ENCODE measurements around the gene AP2M1. TPM values are rescaled to one million over a fixed set of nuclear protein-coding genes. Genes with fewer than 3 reads are reported as not detected.

AP2M1 gene
- total RNA-seq (ENCODE audit: low replicate concordance), result 739 and 849 TPM in 2 replicates

GRCh38 chr3:184174646-184175492, at the start of gene AP2M1:
Gene AP2M1, plus strand, starts transcription at chr3:184174855. Its CDS starts 2,139 bp downstream, at chr3:184176994.

DNA sequence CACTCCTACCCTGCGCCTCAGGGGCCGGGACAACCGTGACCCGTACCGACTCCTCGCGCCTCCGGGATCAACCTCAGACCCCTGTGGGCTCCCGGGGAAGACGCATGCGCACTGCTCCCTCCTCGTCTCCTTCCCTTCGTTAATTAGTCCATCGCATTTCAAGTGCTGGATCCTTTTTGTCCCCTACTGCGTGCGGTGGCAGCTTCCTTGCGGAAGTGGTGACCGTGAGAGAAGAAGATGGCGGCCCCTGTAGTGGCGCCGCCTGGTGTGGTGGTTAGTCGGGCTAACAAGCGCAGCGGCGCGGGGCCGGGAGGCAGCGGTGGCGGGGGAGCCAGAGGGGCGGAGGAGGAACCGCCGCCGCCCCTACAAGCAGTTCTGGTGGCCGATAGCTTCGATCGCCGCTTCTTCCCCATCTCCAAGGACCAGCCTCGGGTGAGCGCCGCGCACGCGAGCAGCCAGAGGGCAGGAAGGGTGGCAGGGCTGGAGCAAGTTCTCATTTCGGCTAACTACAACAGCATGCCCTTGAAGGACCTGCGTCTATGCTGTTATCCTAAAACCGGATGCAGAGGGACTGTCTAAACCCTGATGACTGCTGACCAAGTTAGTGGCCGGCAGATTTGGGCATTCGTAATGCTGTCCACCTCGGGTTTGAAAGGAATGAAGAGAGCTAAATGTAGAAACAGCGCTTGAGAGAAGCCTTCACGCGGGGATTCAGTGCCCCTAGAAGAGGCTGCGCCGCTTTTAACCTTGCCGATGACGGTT, 39.3 kb upstream of the AP2M1 start, which contains the start of gene EIF2B5:
TSS of gene EIF2B5 (plus strand) at position 210 of the 762 bp plus-strand sequence. CDS start at position 238, 28 bp downstream.

DNA sequence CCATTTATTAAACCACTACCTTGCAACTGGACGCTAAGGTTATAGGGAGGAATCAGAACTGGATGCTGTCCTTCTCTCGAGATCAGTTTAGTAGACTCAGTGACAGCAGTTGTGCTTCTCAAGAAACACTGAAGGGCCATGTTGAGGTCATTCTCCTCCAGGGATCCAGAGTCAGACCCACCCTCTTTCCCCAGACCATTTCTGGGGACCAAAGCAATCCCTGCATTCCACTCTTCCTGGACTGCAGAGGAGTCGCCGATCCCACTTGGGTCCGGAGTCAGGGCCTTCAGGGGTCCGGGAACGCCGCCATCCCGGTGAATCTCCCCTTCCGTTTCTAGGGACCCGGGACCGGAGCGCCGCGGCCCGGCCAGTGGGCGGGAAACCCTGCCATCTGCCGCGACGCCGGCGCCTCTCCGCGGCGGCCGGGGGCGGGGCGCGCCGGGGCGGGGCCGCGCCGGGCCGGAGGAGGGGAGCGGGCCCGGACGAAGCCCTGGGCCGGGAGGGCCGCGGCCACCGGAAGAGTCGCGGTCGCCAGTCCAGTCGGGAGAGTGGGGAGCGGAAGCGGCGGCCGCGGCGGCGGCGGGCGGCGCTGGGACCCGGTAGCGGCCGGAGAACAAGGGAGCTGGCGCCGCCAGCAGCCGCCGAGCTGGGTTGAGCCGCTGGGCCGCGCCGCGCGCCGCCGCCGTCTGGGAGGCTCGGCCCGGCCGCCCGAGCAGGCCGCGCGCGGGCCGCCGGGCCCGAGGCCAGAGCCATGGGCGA, 19.6 kb upstream of the AP2M1 start, which contains the start of gene DVL3:
TSS of gene DVL3 (plus strand) at position 493 of the 759 bp plus-strand sequence. CDS start at position 752, 259 bp downstream.

GRCh38 chr3:184186184-184186901, 11.7 kb downstream of the AP2M1 start, which contains the start of gene ABCF3:
Gene ABCF3, plus strand, starts transcription at chr3:184186199. Its CDS starts 9 bp downstream, at chr3:184186208.

DNA sequence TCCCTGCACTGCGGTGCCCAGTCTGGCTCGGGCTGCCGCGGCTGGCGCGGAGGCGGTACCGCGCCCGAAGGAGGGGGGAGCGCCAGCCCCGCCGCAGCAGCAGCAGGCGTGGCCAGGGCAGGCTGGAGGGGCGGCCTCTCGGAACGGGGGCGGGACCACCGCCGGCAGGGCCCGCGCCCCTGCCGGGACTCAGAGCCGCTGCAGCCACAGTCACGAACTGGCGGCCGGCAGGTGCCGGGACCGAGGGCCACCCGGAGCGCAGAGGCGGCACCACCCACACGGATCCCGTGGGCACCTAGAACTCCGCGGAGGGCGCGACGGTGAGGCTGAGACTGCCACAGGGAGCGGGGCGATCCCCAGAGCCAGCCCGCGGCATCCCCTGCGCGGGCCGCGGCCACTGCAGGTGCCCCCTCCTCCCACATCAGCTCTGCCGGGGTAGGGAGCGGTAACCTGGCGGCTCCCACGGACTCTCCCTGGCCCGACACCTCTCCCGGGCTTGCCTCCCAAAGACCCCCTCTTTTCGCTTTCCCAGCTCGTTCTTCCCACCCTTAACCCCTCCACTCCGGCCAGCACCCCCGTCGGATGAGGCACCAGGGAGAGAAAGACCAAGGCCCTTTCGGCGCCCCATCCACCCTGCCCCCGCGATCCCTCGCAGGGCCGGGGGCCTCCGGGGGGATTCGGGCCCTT, 54.9 kb downstream of the AP2M1 start, which contains the start of gene VWA5B2:
TSS of gene VWA5B2 (plus strand) at position 192 of the 687 bp plus-strand sequence. CDS start 944 bp downstream, outside the sequence.

Other genes starting within 250 kb of the AP2M1 start
- gene ABCC5, start 157.0 kb upstream of the AP2M1 start, total RNA-seq (ENCODE audit: low replicate concordance), result 13.0 and 20.1 TPM in 2 replicates
- gene HTR3D, start 143.1 kb upstream of the AP2M1 start, total RNA-seq (ENCODE audit: low replicate concordance), result not detected in 2 replicates
- not detected in 2 replicates for gene HTR3C, start 121.8 kb upstream of the AP2M1 start, total RNA-seq (ENCODE audit: low replicate concordance)
- not detected in 2 replicates for gene HTR3E, start 77.8 kb upstream of the AP2M1 start, total RNA-seq (ENCODE audit: low replicate concordance)
- 31.4 and 35.0 TPM in 2 replicates for gene EIF2B5, start 39.5 kb upstream of the AP2M1 start, total RNA-seq (ENCODE audit: low replicate concordance)
- gene DVL3, start 19.5 kb upstream of the AP2M1 start, total RNA-seq (ENCODE audit: low replicate concordance), result 35.6 and 48.4 TPM in 2 replicates
- 51.6 and 85.5 TPM in 2 replicates for gene ABCF3, start 11.3 kb downstream of the AP2M1 start, total RNA-seq (ENCODE audit: low replicate concordance)
- gene VWA5B2, start 54.7 kb downstream of the AP2M1 start, total RNA-seq (ENCODE audit: low replicate concordance), result 1.3 TPM in 1 of 2 replicates, not detected in the other
- 23.9 and 32.4 TPM in 2 replicates for gene ALG3, start 74.1 kb downstream of the AP2M1 start, total RNA-seq (ENCODE audit: low replicate concordance)
- gene EEF1AKMT4, start 74.8 kb downstream of the AP2M1 start, total RNA-seq (ENCODE audit: low replicate concordance), result 1.6 and 4.3 TPM in 2 replicates
- gene CAMK2N2, start 86.7 kb downstream of the AP2M1 start, total RNA-seq (ENCODE audit: low replicate concordance), result 0.12 and 0.23 TPM in 2 replicates
- gene ECE2, start 101.2 kb downstream of the AP2M1 start, total RNA-seq (ENCODE audit: low replicate concordance), result not detected in 2 replicates
- gene PSMD2, start 124.4 kb downstream of the AP2M1 start, total RNA-seq (ENCODE audit: low replicate concordance), result 574 and 714 TPM in 2 replicates
- gene EIF4G1, start 139.8 kb downstream of the AP2M1 start, total RNA-seq (ENCODE audit: low replicate concordance), result 280 and 290 TPM in 2 replicates
- gene FAM131A, start 162.7 kb downstream of the AP2M1 start, total RNA-seq (ENCODE audit: low replicate concordance), result 15.0 and 16.9 TPM in 2 replicates
- gene CLCN2, start 186.8 kb downstream of the AP2M1 start, total RNA-seq (ENCODE audit: low replicate concordance), result 1.7 and 3.5 TPM in 2 replicates
- 75.2 and 83.0 TPM in 2 replicates for gene POLR2H, start 186.9 kb downstream of the AP2M1 start, total RNA-seq (ENCODE audit: low replicate concordance)
- gene THPO, start 203.4 kb downstream of the AP2M1 start, total RNA-seq (ENCODE audit: low replicate concordance), result 0.12 TPM in 1 of 2 replicates, not detected in the other
- 0.08 and 1.4 TPM in 2 replicates for gene CHRD, start 205.2 kb downstream of the AP2M1 start, total RNA-seq (ENCODE audit: low replicate concordance)

Data from smooth muscle cell of the coronary artery (primary cell).